IMR-90 (cell line): ENCODE data around the gene KCNAB1. TPM values are rescaled to one million over a fixed set of nuclear protein-coding genes. Genes with fewer than 3 reads are reported as not detected.

Source experiments
- ATAC-seq: fragments of 200-7000 bp; cut with Tn5 transposase; 2 replicates; pipeline ENCODE4 v1.9.1; 2020; ENCODE audit warnings: low read depth, mild to moderate bottlenecking, moderate library complexity
- BruUV-seq: library from RNA; stranded (reverse); fragments of 400-500 nt; replicated peaks from 2 replicates; lab custom pipeline; 2021; lab: Mats Ljungman, UMichigan
- CTCF ChIA-PET: fragments of 300-600 bp; formaldehyde crosslinking; extraction: SDS; loops from one replicate; lab custom pipeline; 2021; ENCODE audit warnings: antibody characterized with exemption; lab: Yijun Ruan, JAX
- POLR2A ChIA-PET: fragments of 300-600 bp; sonication (Branson Sonifier 250); formaldehyde crosslinking; loops from one replicate; lab custom pipeline; 2022; ENCODE audit warnings: antibody characterized with exemption; ENCODE audit not compliant: unreplicated experiment; lab: Charles Lee
- DNase-seq: peaks from one replicate; pipeline ENCODE4 v3.0.0; 2013
- H2AFZ ChIP-seq: replicated peaks from 2 replicates; pipeline ENCODE3; 2013; ENCODE audit warnings: low read length, mild to moderate bottlenecking; ENCODE audit not compliant: poor library complexity
- H2AK5ac ChIP-seq: 2 replicates; pipeline ENCODE4 v1.6.1; 2013; ENCODE audit warnings: low read depth, low read length, inconsistent platforms
- H2AK9ac ChIP-seq: replicated peaks from 2 replicates; pipeline ENCODE3; 2013; ENCODE audit warnings: mild to moderate bottlenecking, low read depth, low read length, moderate library complexity; ENCODE audit not compliant: poor library complexity
- H2BK120ac ChIP-seq: 2 replicates; pipeline ENCODE4 v1.6.1; 2013; ENCODE audit warnings: low read depth, low read length, inconsistent platforms
- H2BK15ac ChIP-seq: 3 replicates; pipeline ENCODE4 v1.6.1; 2013; ENCODE audit warnings: low read depth, low read length, inconsistent platforms
- H2BK20ac ChIP-seq: 2 replicates; pipeline ENCODE4 v1.6.1; 2013; ENCODE audit warnings: low read depth, mild to moderate bottlenecking, inconsistent platforms, low read length, moderate library complexity
- H2BK5ac ChIP-seq: 2 replicates; pipeline ENCODE4 v1.6.1; 2013; ENCODE audit warnings: mild to moderate bottlenecking, low read depth, low read length, inconsistent platforms; ENCODE audit not compliant: poor library complexity, severe bottlenecking
- H3K14ac ChIP-seq: replicated peaks from 2 replicates; pipeline ENCODE4 v1.6.1; 2013; ENCODE audit warnings: low read depth, low read length, inconsistent platforms
- H3K18ac ChIP-seq: 2 replicates; pipeline ENCODE4 v1.6.1; 2013; ENCODE audit warnings: low read depth, low read length, control low read depth
- H3K23ac ChIP-seq: 2 replicates; pipeline ENCODE4 v1.6.1; 2013; ENCODE audit warnings: low read depth, low read length, inconsistent platforms
- H3K27ac ChIP-seq: 2 replicates; pipeline ENCODE4 v1.5.1; 2013; ENCODE audit warnings: mild to moderate bottlenecking, control low read depth, low read length; ENCODE audit not compliant: insufficient read depth
- H3K27me3 ChIP-seq: 2 replicates; pipeline ENCODE4 v1.6.1; 2013; ENCODE audit warnings: low read length; ENCODE audit not compliant: control insufficient read depth, insufficient read depth
- H3K36me3 ChIP-seq: 2 replicates; pipeline ENCODE4 v1.6.1; 2013; ENCODE audit warnings: low read length, mixed read lengths; ENCODE audit not compliant: control insufficient read depth, insufficient read depth
- H3K4ac ChIP-seq: 2 replicates; pipeline ENCODE4 v1.6.1; 2013; ENCODE audit warnings: low read depth, low read length, inconsistent platforms
- H3K4me1 ChIP-seq: 2 replicates; pipeline ENCODE4 v1.6.1; 2013; ENCODE audit warnings: low read length, mixed read lengths; ENCODE audit not compliant: control insufficient read depth, insufficient read depth
- H3K4me2 ChIP-seq: 2 replicates; pipeline ENCODE4 v1.6.1; 2013; ENCODE audit warnings: low read depth, mild to moderate bottlenecking, control low read depth, low read length, moderate library complexity
- H3K4me3 ChIP-seq: 2 replicates; pipeline ENCODE4 v1.5.1; 2013; ENCODE audit warnings: low read depth, mild to moderate bottlenecking, control low read depth, low read length, moderate library complexity; ENCODE audit not compliant: insufficient read depth
- H3K56ac ChIP-seq: 2 replicates; pipeline ENCODE4 v1.6.1; 2013; ENCODE audit warnings: low read length, inconsistent platforms; ENCODE audit not compliant: insufficient read depth; ENCODE audit errors: extremely low read depth
- H3K79me1 ChIP-seq, 2 experiments: 2 replicates each; pipeline ENCODE4 v1.6.1; 2013; ENCODE audit warnings: low read length in 2 of 2, inconsistent platforms in 1 of 2, low read depth in 1 of 2
- H3K9ac ChIP-seq: 2 replicates; pipeline ENCODE4 v1.6.1; 2013; ENCODE audit warnings: low read depth, low read length, control low read depth
- H3K9me1 ChIP-seq: 2 replicates; pipeline ENCODE4 v1.6.1; 2013; ENCODE audit warnings: low read length, inconsistent platforms; ENCODE audit not compliant: insufficient read depth
- H3K9me3 ChIP-seq: 2 replicates; pipeline ENCODE4 v1.6.1; 2013; ENCODE audit warnings: low read length; ENCODE audit not compliant: control insufficient read depth, insufficient read depth
- H4K20me1 ChIP-seq: 2 replicates; pipeline ENCODE4 v1.6.1; 2013; ENCODE audit warnings: low read length, inconsistent platforms; ENCODE audit not compliant: insufficient read depth
- H4K5ac ChIP-seq: 2 replicates; pipeline ENCODE4 v1.6.1; 2013; ENCODE audit warnings: mild to moderate bottlenecking, low read depth, low read length, control low read depth
- H4K8ac ChIP-seq, 2 experiments: 2 replicates each; pipeline ENCODE4 v1.6.1; 2013; ENCODE audit warnings: low read depth in 2 of 2, low read length in 2 of 2, control low read depth in 1 of 2, inconsistent platforms in 1 of 2
- H4K91ac ChIP-seq: 2 replicates; pipeline ENCODE4 v1.6.1; 2013; ENCODE audit warnings: low read depth, low read length, inconsistent platforms; ENCODE audit not compliant: insufficient read depth
- BHLHE40 ChIP-seq: fragments of 150-350 bp; IDR thresholded peaks from 2 replicates; pipeline ENCODE4 v1.6.1; 2016; ENCODE audit warnings: mild to moderate bottlenecking, low read depth, low read length
- CEBPB ChIP-seq: IDR thresholded peaks from 2 replicates; pipeline ENCODE4 v1.6.1; 2012; ENCODE audit warnings: low read depth, low read length, improper control_type of control experiment
- CHD1 ChIP-seq: IDR thresholded peaks from 2 replicates; pipeline ENCODE4 v1.6.1; 2012; ENCODE audit warnings: low read depth, low read length, improper control_type of control experiment
- FOS ChIP-seq: fragments of 150-350 bp; IDR thresholded peaks from 2 replicates; pipeline ENCODE4 v1.6.1; 2016; ENCODE audit warnings: low read depth, low read length
- MAFK ChIP-seq: IDR thresholded peaks from 2 replicates; pipeline ENCODE4 v1.6.1; 2012; ENCODE audit warnings: low read depth, low read length, improper control_type of control experiment
- MAZ ChIP-seq: IDR thresholded peaks from 2 replicates; pipeline ENCODE4 v1.6.1; 2012; ENCODE audit warnings: low read depth, mild to moderate bottlenecking, low read length, improper control_type of control experiment, moderate library complexity, borderline replicate concordance
- MXI1 ChIP-seq: IDR thresholded peaks from 2 replicates; pipeline ENCODE4 v1.6.1; 2012; ENCODE audit warnings: low read depth, mild to moderate bottlenecking, low read length, moderate library complexity, borderline replicate concordance
- NFE2L2 ChIP-seq: fragments of 150-350 bp; IDR thresholded peaks from 2 replicates; pipeline ENCODE4 v1.6.1; 2016; ENCODE audit warnings: low read depth, mild to moderate bottlenecking, low read length
- POLR2A ChIP-seq: IDR thresholded peaks from 2 replicates; pipeline ENCODE4 v1.6.1; 2012; ENCODE audit warnings: mild to moderate bottlenecking, low read depth, low read length
- RAD21 ChIP-seq: IDR thresholded peaks from 2 replicates; pipeline ENCODE4 v1.6.1; 2012; ENCODE audit warnings: low read length, improper control_type of control experiment
- RCOR1 ChIP-seq: IDR thresholded peaks from 2 replicates; pipeline ENCODE4 v1.6.1; 2012; ENCODE audit warnings: mild to moderate bottlenecking, low read length, improper control_type of control experiment; ENCODE audit not compliant: insufficient replicate concordance
- SMC3 ChIP-seq: fragments of 150-350 bp; IDR thresholded peaks from 2 replicates; pipeline ENCODE4 v1.6.1; 2016; ENCODE audit warnings: low read depth, mild to moderate bottlenecking, antibody characterized with exemption, low read length, moderate library complexity
- WGBS, 2 experiments: methylation state at CpG; one replicate each; pipeline versions ENCODE4 v1.1.5 to v1.1.7; 2013; ENCODE audit warnings: missing lambda C conversion rate in 2 of 2; ENCODE audit not compliant: insufficient read length in 1 of 2; ENCODE audit errors: extremely low coverage in 2 of 2; 5-methylcytosine and 5-hydroxymethylcytosine counted together
- dilution Hi-C: fragments of 300-500 bp; cut with HindIII; formaldehyde crosslinking; loops from one replicate; pipeline ENCODE4 v1.14.3; 2018; ENCODE audit warnings: low sequenced_read_pairs; ENCODE audit not compliant: unreplicated experiment
- in situ Hi-C: fragments of 300-500 bp; cut with MboI; formaldehyde crosslinking; loops from 3 replicates; pipeline ENCODE4 v1.14.3; 2019; ENCODE audit warnings: low sequenced_read_pairs, inconsistent platforms, mixed read lengths
- intact Hi-C: fragments of 100-400 bp; cut with micrococcal nuclease; formaldehyde crosslinking; loops from 2 replicates; pipeline ENCODE4 v1.10.0; 2022
- polyA plus RNA-seq, 3 experiments: library from polyadenylated mRNA; depleted of rRNA; stranded (reverse); fragments of >200 nt; gene quantifications; 2 replicates each; pipeline ENCODE4 v1.2.3, GENCODE V29; 2012; ENCODE audit warnings: low replicate concordance in 1 of 3
- total RNA-seq: library from RNA; depleted of rRNA; stranded (reverse); fragments of >200 nt; gene quantifications from 2 replicates; pipeline ENCODE4 v1.2.3, GENCODE V29; 2012
- TF ChIP-seq, protein P1 (sequence below): fragments of 150-350 bp; IDR thresholded peaks from 2 replicates; pipeline ENCODE4 v1.6.1; 2017; ENCODE audit warnings: mild to moderate bottlenecking, antibody characterized with exemption, low read length, low read depth
- TF ChIP-seq, protein P2 (sequence below): conservative IDR thresholded peaks from 2 replicates; pipeline ENCODE4 v1.5.1; 2012; ENCODE audit warnings: mild to moderate bottlenecking, low read depth, low read length, improper control_type of control experiment
- TF ChIP-seq, protein P3 (sequence below): fragments of 150-350 bp; IDR thresholded peaks from 2 replicates; pipeline ENCODE4 v1.6.1; 2016; ENCODE audit warnings: low read depth, mild to moderate bottlenecking, low read length, moderate library complexity, borderline replicate concordance

Gene KCNAB1
- total and polyA plus RNA-seq, 2 of the 4 experiments (the other 2 are of a cell fraction) = under 0.01 to 0.07 TPM

DNA sequence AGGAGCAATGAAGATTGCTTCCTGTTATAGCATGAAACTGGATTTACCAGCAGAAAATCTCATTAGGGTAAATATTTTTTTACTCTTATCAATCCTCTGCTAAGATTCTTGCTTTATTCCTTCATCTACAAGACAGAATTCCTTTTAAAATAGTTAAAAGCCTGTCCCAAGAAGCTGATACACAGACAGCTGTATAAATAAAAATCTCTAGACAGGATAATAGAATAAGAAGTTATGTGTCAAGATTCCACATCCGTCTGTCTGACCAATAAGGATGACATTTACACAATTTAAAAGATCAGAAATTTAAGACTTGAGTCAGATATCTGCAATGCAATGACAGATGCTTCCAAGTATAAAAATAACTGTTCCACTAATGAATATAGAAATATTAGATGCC, 376.9 kb downstream of the KCNAB1 start:
- dilution Hi-C loops = no loop called here

More for the DNA sequence above, 376.9 kb downstream of the KCNAB1 start:
- Histone ChIP-seq H3K4me1 (no peaks in the 10 kb centered on the region), H4K20me1 (no peaks in the 10 kb centered on the region), H2AK5ac (no peak overlapping the region), H3K9me1 (no peaks in the 10 kb centered on the region), H3K27me3 (no peaks in the 10 kb centered on the region), H3K56ac (no peak overlapping the region), H2BK20ac (no peak overlapping the region), H2BK5ac (no peak overlapping the region), H3K4ac (no peak overlapping the region), H3K9ac (no peak overlapping the region), H3K18ac (no peak overlapping the region), H3K4me3 (no peak overlapping the region), H3K9me3 (no peaks in the 10 kb centered on the region), H3K36me3 (no peaks in the 10 kb centered on the region), H2BK120ac (no peak overlapping the region), H3K23ac (no peak overlapping the region), H4K5ac (no peak overlapping the region), H2AK9ac (no peak overlapping the region), H4K8ac (no peak overlapping the region), H3K14ac (no peak overlapping the region), H3K4me2 (no peak overlapping the region), H2BK15ac (no peak overlapping the region), H3K27ac (no peak overlapping the region), H2AFZ (no peak overlapping the region), H3K79me1 (no peaks in the 10 kb centered on the region), H4K91ac (no peak overlapping the region)
- in situ Hi-C loops = no loop called here
- no peak for ATAC-seq
- BruUV-seq = no TSS peak
- POLR2A ChIA-PET = no interaction called here
- CTCF ChIA-PET = interaction anchor here (0.6 kb wide), 1 partner anchor 49 kb away, joined by 4 read pairs; no protein-coding TSS in a partner anchor
- no CpG with 5 or more reads among the region's 1 CpG for WGBS, 2 experiments
- DNase-seq = peak; percentile 32
- TF ChIP-seq CEBPB (no peak), RCOR1 (no peak), POLR2A (no peak), MAFK (no peak), MXI1 (no peak), FOS (no peak), RAD21 (no peak), NFE2L2 (no peak), SMC3 (no peak), BHLHE40 (no peak), CHD1 (no peak), MAZ (no peak)
- TF ChIP-seq, protein P1, sequence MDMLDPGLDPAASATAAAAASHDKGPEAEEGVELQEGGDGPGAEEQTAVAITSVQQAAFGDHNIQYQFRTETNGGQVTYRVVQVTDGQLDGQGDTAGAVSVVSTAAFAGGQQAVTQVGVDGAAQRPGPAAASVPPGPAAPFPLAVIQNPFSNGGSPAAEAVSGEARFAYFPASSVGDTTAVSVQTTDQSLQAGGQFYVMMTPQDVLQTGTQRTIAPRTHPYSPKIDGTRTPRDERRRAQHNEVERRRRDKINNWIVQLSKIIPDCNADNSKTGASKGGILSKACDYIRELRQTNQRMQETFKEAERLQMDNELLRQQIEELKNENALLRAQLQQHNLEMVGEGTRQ = no peak
- TF ChIP-seq, protein P2, sequence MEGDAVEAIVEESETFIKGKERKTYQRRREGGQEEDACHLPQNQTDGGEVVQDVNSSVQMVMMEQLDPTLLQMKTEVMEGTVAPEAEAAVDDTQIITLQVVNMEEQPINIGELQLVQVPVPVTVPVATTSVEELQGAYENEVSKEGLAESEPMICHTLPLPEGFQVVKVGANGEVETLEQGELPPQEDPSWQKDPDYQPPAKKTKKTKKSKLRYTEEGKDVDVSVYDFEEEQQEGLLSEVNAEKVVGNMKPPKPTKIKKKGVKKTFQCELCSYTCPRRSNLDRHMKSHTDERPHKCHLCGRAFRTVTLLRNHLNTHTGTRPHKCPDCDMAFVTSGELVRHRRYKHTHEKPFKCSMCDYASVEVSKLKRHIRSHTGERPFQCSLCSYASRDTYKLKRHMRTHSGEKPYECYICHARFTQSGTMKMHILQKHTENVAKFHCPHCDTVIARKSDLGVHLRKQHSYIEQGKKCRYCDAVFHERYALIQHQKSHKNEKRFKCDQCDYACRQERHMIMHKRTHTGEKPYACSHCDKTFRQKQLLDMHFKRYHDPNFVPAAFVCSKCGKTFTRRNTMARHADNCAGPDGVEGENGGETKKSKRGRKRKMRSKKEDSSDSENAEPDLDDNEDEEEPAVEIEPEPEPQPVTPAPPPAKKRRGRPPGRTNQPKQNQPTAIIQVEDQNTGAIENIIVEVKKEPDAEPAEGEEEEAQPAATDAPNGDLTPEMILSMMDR = no peak
- TF ChIP-seq, protein P3, sequence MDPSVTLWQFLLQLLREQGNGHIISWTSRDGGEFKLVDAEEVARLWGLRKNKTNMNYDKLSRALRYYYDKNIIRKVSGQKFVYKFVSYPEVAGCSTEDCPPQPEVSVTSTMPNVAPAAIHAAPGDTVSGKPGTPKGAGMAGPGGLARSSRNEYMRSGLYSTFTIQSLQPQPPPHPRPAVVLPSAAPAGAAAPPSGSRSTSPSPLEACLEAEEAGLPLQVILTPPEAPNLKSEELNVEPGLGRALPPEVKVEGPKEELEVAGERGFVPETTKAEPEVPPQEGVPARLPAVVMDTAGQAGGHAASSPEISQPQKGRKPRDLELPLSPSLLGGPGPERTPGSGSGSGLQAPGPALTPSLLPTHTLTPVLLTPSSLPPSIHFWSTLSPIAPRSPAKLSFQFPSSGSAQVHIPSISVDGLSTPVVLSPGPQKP = no peak
- intact Hi-C loops = no loop called here
